ENCODE measurements around the gene SPG7.

Gene SPG7

DNA sequence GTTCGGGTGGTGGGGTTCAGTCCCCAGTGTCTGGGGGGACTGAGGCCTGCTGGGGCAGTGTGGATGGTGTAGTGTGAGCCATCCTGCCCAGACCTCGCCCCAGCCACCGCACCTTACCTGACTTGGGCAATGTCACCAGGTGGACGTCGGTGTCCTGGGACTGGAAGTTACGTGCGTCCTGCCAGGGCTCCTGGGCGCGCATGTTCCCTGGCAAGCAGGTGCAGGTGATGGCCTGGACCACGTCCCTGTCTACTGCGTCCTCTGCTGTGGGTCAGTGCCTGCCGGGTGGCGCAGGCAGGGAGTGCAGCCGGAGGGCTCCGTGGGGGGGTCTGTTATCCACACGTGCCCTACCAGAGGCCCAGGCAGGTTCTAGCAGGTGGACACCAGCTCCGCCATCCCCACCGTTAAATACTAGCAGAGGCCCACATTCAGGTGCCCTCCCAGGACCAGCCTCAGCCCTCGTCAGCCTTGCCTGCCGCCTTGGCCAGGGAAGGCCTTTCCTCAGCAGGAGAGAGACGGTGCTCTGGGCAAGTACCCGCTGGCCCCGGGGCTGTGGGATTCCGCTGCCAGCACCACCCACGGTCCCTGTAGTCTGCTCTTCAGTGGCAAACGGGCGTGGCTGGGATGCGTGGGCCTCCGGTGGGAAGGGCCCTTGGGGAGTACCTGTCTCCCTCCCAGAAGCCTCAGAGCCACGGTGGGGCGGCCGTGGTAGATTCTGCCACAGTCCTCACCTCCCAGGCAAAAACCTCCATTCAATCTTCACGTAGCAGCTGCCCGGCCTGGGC lies 97.2 kb downstream of the SPG7 start:
- Histone ChIP-seq H4K20me1 (ENCODE audit: insufficient read depth, low read length) (no peaks in the 10 kb centered on the region), H3K9ac (ENCODE audit: low read length) (no peak overlapping the region), H3K9me2 (ENCODE audit: low read depth, low read length) (no peaks in the 10 kb centered on the region), H3K36me3 (ENCODE audit: insufficient read depth, low read length) (no peaks in the 10 kb centered on the region), H3K9me3 (ENCODE audit: low read length) (no peaks in the 10 kb centered on the region), H3K4me1 (ENCODE audit: insufficient read depth, low read length, severe bottlenecking) (peaks cover 9% of the 10 kb centered on the region), H3K27ac (ENCODE audit: low read depth, low read length, poor library complexity, severe bottlenecking) (no peak overlapping the region), H3F3A (ENCODE audit: insufficient read depth, low read length) (no peaks in the 10 kb centered on the region), H3K4me3 (ENCODE audit: low read depth, low read length, poor library complexity, severe bottlenecking) (no peak overlapping the region), H3K79me2 (ENCODE audit: insufficient read depth, low read length) (no peaks in the 10 kb centered on the region), H3K4me2 (ENCODE audit: low read length) (no peak overlapping the region), H3K27me3 (ENCODE audit: insufficient read depth, low read length) (peaks cover 4% of the 10 kb centered on the region), H2AFZ (ENCODE audit: low read length) (no peak overlapping the region)
- TF ChIP-seq EZH2 (IDR thresholded peaks at IDR 0.05; ENCODE audit: borderline replicate concordance, low read length): no peak
- no peak for TF ChIP-seq CTCF (IDR thresholded peaks at IDR 0.05; ENCODE audit: low read length)

DNA sequence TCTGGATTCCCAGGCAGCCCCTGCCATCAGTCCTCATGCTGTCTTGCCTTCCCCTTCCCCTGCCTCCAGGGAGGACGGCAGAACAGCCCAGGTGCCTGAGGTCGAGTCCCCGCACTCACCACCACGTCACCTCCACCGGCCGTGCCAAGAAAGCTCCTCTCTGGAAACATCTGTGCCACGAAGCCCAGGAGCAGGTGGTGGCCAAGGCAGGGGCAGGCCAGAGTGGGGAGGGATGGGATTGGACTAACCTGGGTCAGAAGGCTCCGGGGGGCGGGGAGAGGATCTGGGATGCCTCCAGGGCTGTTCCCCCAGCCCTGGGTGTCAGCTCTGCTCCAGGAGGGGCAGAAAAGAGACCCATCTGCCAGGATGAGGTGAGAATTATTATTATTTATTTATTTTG lies 97.8 kb downstream of the SPG7 start:
- Histone ChIP-seq H3K36me3 (ENCODE audit: insufficient read depth, low read length) (no peaks in the 10 kb centered on the region), H3K4me3 (ENCODE audit: low read depth, low read length, poor library complexity, severe bottlenecking) (no peak overlapping the region), H3K79me2 (ENCODE audit: insufficient read depth, low read length) (no peaks in the 10 kb centered on the region), H4K20me1 (ENCODE audit: insufficient read depth, low read length) (no peaks in the 10 kb centered on the region), H3K27ac (ENCODE audit: low read depth, low read length, poor library complexity, severe bottlenecking) (no peak overlapping the region), H3F3A (ENCODE audit: insufficient read depth, low read length) (no peaks in the 10 kb centered on the region), H3K4me2 (ENCODE audit: low read length) (no peak overlapping the region), H3K9ac (ENCODE audit: low read length) (no peak overlapping the region), H3K9me2 (ENCODE audit: low read depth, low read length) (no peaks in the 10 kb centered on the region), H3K4me1 (ENCODE audit: insufficient read depth, low read length, severe bottlenecking) (peaks cover 9% of the 10 kb centered on the region), H3K9me3 (ENCODE audit: low read length) (no peaks in the 10 kb centered on the region), H2AFZ (ENCODE audit: low read length) (no peak overlapping the region), H3K27me3 (ENCODE audit: insufficient read depth, low read length) (peaks cover 4% of the 10 kb centered on the region; the same call in 1 of the 2 replicates)
- TF ChIP-seq EZH2 (IDR thresholded peaks at IDR 0.05; ENCODE audit: borderline replicate concordance, low read length) (no peak), CTCF (IDR thresholded peaks at IDR 0.05; ENCODE audit: low read length) (no peak)
